SJSA1 (cell line): ENCODE measurements around the gene PTPRT. TPM values are rescaled to one million over a fixed set of nuclear protein-coding genes. Genes with fewer than 3 reads are reported as not detected.

Source experiments
- DNase-seq, 2 experiments: peaks; one replicate each; pipeline ENCODE4 v3.0.0-alpha.2; 2015 to 2020; ENCODE audit warnings: low spot score in 2 of 2, low read depth in 1 of 2
- H3K27ac ChIP-seq: fragments of 250-450 bp; sonication (Bioruptor Pico); 2 replicates; pipeline ENCODE4 v1.5.1; 2020; ENCODE audit warnings: mild to moderate bottlenecking, moderate library complexity
- H3K27me3 ChIP-seq: fragments of 250-450 bp; sonication (Bioruptor Pico); replicated peaks from 2 replicates; pipeline ENCODE4 v1.5.1; 2020; ENCODE audit warnings: mild to moderate bottlenecking, moderate library complexity
- H3K36me3 ChIP-seq: fragments of 250-450 bp; sonication (Bioruptor Pico); 2 replicates; pipeline ENCODE4 v1.5.1; 2020; ENCODE audit warnings: mild to moderate bottlenecking
- H3K4me1 ChIP-seq: fragments of 250-450 bp; sonication (Bioruptor Pico); replicated peaks from 2 replicates; pipeline ENCODE4 v1.6.1; 2021; ENCODE audit warnings: mild to moderate bottlenecking
- H3K4me3 ChIP-seq: fragments of 250-450 bp; sonication (Bioruptor Pico); 2 replicates; pipeline ENCODE4 v1.5.1; 2020; ENCODE audit warnings: mild to moderate bottlenecking
- H3K9me3 ChIP-seq: fragments of 250-450 bp; sonication (Bioruptor Pico); replicated peaks from 2 replicates; pipeline ENCODE4 v1.5.1; 2020; ENCODE audit warnings: mild to moderate bottlenecking
- total RNA-seq: library from RNA; depleted of rRNA; stranded (reverse); fragments of >200 nt; shearing (Covaris generic); gene quantifications from 2 replicates; pipeline ENCODE4 v1.2.3, GENCODE V29; 2014

PTPRT gene
- total RNA-seq, 1 experiment from 2014 or later: not detected

GRCh38 chr20:42368910-42369309 lies 820.8 kb downstream of the PTPRT start:
- no peaks in the 10 kb centered on the region for H3K27me3 ChIP-seq
- no peaks in the 10 kb centered on the region for H3K4me1 ChIP-seq
- no peak for DNase-seq
- H3K36me3 ChIP-seq: no peaks in the 10 kb centered on the region
- H3K27ac ChIP-seq: no peak overlapping the region
- H3K9me3 ChIP-seq: no peaks in the 10 kb centered on the region; the same call in 1 of the 2 replicates
- H3K4me3 ChIP-seq: no peak overlapping the region

GRCh38 chr20:42366626-42367025 lies 823.1 kb downstream of the PTPRT start:
- DNase-seq: no peak
- Histone ChIP-seq H3K36me3 (no peaks in the 10 kb centered on the region), H3K27ac (no peak overlapping the region), H3K9me3 (no peaks in the 10 kb centered on the region; the same call in 1 of the 2 replicates), H3K4me3 (no peak overlapping the region), H3K27me3 (no peaks in the 10 kb centered on the region), H3K4me1 (no peaks in the 10 kb centered on the region)

GRCh38 chr20:42364446-42364845 lies 825.3 kb downstream of the PTPRT start:
- Histone ChIP-seq H3K4me3 (no peak overlapping the region), H3K36me3 (no peaks in the 10 kb centered on the region), H3K4me1 (no peaks in the 10 kb centered on the region), H3K27ac (no peak overlapping the region), H3K27me3 (no peaks in the 10 kb centered on the region), H3K9me3 (no peaks in the 10 kb centered on the region)
- DNase-seq: no peak

- H3K4me1 ChIP-seq: no peaks in the 10 kb centered on the region
These were observed 828.2 kb downstream of the PTPRT start for GRCh38 chr20:42361402-42361970.

GRCh38 chr20:42360621-42361020 lies 829.1 kb downstream of the PTPRT start:
- no peak overlapping the region for H3K4me3 ChIP-seq
- H3K9me3 ChIP-seq: no peaks in the 10 kb centered on the region; the same call in 1 of the 2 replicates
- no peaks in the 10 kb centered on the region for H3K4me1 ChIP-seq
- no peaks in the 10 kb centered on the region for H3K27me3 ChIP-seq
- no peaks in the 10 kb centered on the region for H3K36me3 ChIP-seq
- H3K27ac ChIP-seq: no peak overlapping the region
- DNase-seq: no peak

More at GRCh38 chr20:42361402-42361970, 828.2 kb downstream of the PTPRT start:
- no peaks in the 10 kb centered on the region for H3K27me3 ChIP-seq
- no peaks in the 10 kb centered on the region; the same call in 1 of the 2 replicates for H3K9me3 ChIP-seq
- H3K36me3 ChIP-seq: no peaks in the 10 kb centered on the region
- H3K27ac ChIP-seq: no peak overlapping the region
- DNase-seq: no peak
- no peak overlapping the region for H3K4me3 ChIP-seq

- Histone ChIP-seq H3K27me3 (no peaks in the 10 kb centered on the region), H3K9me3 (no peaks in the 10 kb centered on the region; the same call in 1 of the 2 replicates), H3K4me1 (no peaks in the 10 kb centered on the region), H3K36me3 (no peaks in the 10 kb centered on the region), H3K27ac (no peak overlapping the region), H3K4me3 (no peak overlapping the region)
- DNase-seq: no peak
These were observed 830.1 kb downstream of the PTPRT start for GRCh38 chr20:42359617-42360016.

GRCh38 chr20:42352096-42352495 lies 837.6 kb downstream of the PTPRT start:
- DNase-seq: no peak
- no peaks in the 10 kb centered on the region for H3K27me3 ChIP-seq
- no peak overlapping the region for H3K27ac ChIP-seq
- no peaks in the 10 kb centered on the region for H3K36me3 ChIP-seq
- no peaks in the 10 kb centered on the region for H3K9me3 ChIP-seq
- H3K4me3 ChIP-seq: no peak overlapping the region
- no peaks in the 10 kb centered on the region for H3K4me1 ChIP-seq

GRCh38 chr20:42350521-42350920 lies 839.2 kb downstream of the PTPRT start:
- no peaks in the 10 kb centered on the region for H3K27me3 ChIP-seq
- H3K4me1 ChIP-seq: no peaks in the 10 kb centered on the region
- H3K36me3 ChIP-seq: no peaks in the 10 kb centered on the region
- no peaks in the 10 kb centered on the region for H3K9me3 ChIP-seq
- no peak overlapping the region for H3K27ac ChIP-seq
- DNase-seq: no peak
- H3K4me3 ChIP-seq: no peak overlapping the region

GRCh38 chr20:42346189-42347170 lies 843.2 kb downstream of the PTPRT start:
- Histone ChIP-seq H3K4me1 (no peaks in the 10 kb centered on the region), H3K4me3 (no peak overlapping the region), H3K27ac (no peak overlapping the region), H3K27me3 (no peaks in the 10 kb centered on the region), H3K36me3 (no peaks in the 10 kb centered on the region), H3K9me3 (peaks cover under 1% of the 10 kb centered on the region; the same call in 1 of the 2 replicates)
- DNase-seq: no peak

GRCh38 chr20:42341654-42342053 lies 848.1 kb downstream of the PTPRT start:
- no peaks in the 10 kb centered on the region for H3K4me1 ChIP-seq
- peaks cover 2% of the 10 kb centered on the region; the same call in 1 of the 2 replicates for H3K9me3 ChIP-seq
- no peaks in the 10 kb centered on the region for H3K36me3 ChIP-seq
- H3K27ac ChIP-seq: no peak overlapping the region
- H3K27me3 ChIP-seq: no peaks in the 10 kb centered on the region
- no peak overlapping the region for H3K4me3 ChIP-seq
- DNase-seq: no peak

- no peaks in the 10 kb centered on the region for H3K27me3 ChIP-seq
- H3K36me3 ChIP-seq: no peaks in the 10 kb centered on the region
- peaks cover 2% of the 10 kb centered on the region; the same call in 1 of the 2 replicates for H3K9me3 ChIP-seq
- DNase-seq: no peak
- H3K4me3 ChIP-seq: no peak overlapping the region
- no peaks in the 10 kb centered on the region for H3K4me1 ChIP-seq
- no peak overlapping the region for H3K27ac ChIP-seq
These were observed 849.3 kb downstream of the PTPRT start for GRCh38 chr20:42340368-42340767.

- Histone ChIP-seq H3K36me3 (no peaks in the 10 kb centered on the region), H3K4me3 (no peak overlapping the region), H3K9me3 (peaks cover 2% of the 10 kb centered on the region; the same call in 1 of the 2 replicates), H3K27ac (no peak overlapping the region), H3K4me1 (no peaks in the 10 kb centered on the region), H3K27me3 (no peaks in the 10 kb centered on the region)
- no peak for DNase-seq
These were observed 851.2 kb downstream of the PTPRT start for GRCh38 chr20:42338294-42339201.

- Histone ChIP-seq H3K27ac (no peak overlapping the region), H3K4me3 (no peak overlapping the region), H3K9me3 (peaks cover 2% of the 10 kb centered on the region; the same call in 1 of the 2 replicates), H3K27me3 (no peaks in the 10 kb centered on the region), H3K36me3 (no peaks in the 10 kb centered on the region), H3K4me1 (no peaks in the 10 kb centered on the region)
- no peak for DNase-seq
These were observed 853.1 kb downstream of the PTPRT start for GRCh38 chr20:42336576-42336975.
